ENCODE measurements around the gene GPR151.

The GPR151 gene

DNA sequence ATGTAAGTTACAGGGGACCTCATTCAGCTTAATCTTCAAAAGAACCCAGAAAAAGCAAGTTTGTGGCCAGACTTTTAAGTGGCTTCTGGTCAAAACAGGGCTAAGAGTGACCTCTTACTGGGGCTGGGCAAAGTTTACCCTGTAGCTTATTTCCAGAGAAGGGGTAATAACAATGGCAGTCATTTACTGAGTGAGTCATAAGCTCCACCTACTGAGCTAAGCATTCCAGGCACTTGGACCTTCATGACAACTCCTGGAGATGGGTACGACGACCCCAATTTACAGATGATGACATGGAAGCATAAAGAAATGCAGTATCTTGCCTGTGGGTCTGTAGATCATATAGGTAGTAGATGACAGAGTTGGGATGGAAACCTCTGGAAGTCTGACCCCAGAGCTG is 4.7 kb upstream of the GPR151 start:
- TF ChIP-seq POLR2AphosphoS5 (IDR thresholded peaks at IDR 0.05; ENCODE audit: low read depth, low read length) (no peak), TAF1 (IDR thresholded peaks at IDR 0.05; ENCODE audit: borderline replicate concordance, insufficient read depth, low read length) (no peak), SIN3A (IDR thresholded peaks at IDR 0.05; ENCODE audit: borderline replicate concordance, insufficient read depth, low read length) (no peak), FOXP2 (optimal IDR thresholded peaks at IDR 0.05; ENCODE audit: borderline replicate concordance, extremely low read depth, extremely low read length, insufficient read depth) (no peak)
- TF ChIP-seq, protein P1, sequence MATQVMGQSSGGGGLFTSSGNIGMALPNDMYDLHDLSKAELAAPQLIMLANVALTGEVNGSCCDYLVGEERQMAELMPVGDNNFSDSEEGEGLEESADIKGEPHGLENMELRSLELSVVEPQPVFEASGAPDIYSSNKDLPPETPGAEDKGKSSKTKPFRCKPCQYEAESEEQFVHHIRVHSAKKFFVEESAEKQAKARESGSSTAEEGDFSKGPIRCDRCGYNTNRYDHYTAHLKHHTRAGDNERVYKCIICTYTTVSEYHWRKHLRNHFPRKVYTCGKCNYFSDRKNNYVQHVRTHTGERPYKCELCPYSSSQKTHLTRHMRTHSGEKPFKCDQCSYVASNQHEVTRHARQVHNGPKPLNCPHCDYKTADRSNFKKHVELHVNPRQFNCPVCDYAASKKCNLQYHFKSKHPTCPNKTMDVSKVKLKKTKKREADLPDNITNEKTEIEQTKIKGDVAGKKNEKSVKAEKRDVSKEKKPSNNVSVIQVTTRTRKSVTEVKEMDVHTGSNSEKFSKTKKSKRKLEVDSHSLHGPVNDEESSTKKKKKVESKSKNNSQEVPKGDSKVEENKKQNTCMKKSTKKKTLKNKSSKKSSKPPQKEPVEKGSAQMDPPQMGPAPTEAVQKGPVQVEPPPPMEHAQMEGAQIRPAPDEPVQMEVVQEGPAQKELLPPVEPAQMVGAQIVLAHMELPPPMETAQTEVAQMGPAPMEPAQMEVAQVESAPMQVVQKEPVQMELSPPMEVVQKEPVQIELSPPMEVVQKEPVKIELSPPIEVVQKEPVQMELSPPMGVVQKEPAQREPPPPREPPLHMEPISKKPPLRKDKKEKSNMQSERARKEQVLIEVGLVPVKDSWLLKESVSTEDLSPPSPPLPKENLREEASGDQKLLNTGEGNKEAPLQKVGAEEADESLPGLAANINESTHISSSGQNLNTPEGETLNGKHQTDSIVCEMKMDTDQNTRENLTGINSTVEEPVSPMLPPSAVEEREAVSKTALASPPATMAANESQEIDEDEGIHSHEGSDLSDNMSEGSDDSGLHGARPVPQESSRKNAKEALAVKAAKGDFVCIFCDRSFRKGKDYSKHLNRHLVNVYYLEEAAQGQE (IDR thresholded peaks at IDR 0.05; ENCODE audit: insufficient read depth in 1 of 2, low read depth in 2 of 2, low read length in 2 of 2): no peak

DNA sequence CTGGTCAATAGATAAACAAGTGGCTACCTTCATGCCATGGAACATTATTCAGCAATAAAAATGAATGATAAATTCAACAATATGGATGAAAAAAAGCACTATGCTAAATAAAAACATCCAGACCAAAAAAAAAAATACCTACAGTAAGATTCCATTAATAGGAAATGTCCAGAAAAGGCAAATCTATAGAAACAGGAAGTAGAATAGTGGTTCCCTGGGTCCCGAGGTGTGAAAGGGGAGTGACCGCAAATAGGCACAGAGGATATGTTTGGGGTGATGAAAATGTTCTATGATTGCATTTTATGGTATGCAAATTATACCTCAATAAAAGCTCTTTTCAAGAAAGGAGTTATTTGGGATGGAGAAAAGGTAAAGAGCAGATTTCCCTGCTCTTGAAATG is 3.6 kb upstream of the GPR151 start:
- TF ChIP-seq FOXP2 (optimal IDR thresholded peaks at IDR 0.05; ENCODE audit: borderline replicate concordance, extremely low read depth, extremely low read length, insufficient read depth) (no peak), TAF1 (IDR thresholded peaks at IDR 0.05; ENCODE audit: borderline replicate concordance, insufficient read depth, low read length) (no peak), SIN3A (IDR thresholded peaks at IDR 0.05; ENCODE audit: borderline replicate concordance, insufficient read depth, low read length) (no peak), POLR2AphosphoS5 (IDR thresholded peaks at IDR 0.05; ENCODE audit: low read depth, low read length) (no peak)
- TF ChIP-seq, protein P1 (IDR thresholded peaks at IDR 0.05; ENCODE audit: insufficient read depth in 1 of 2, low read depth in 2 of 2, low read length in 2 of 2): no peak

DNA sequence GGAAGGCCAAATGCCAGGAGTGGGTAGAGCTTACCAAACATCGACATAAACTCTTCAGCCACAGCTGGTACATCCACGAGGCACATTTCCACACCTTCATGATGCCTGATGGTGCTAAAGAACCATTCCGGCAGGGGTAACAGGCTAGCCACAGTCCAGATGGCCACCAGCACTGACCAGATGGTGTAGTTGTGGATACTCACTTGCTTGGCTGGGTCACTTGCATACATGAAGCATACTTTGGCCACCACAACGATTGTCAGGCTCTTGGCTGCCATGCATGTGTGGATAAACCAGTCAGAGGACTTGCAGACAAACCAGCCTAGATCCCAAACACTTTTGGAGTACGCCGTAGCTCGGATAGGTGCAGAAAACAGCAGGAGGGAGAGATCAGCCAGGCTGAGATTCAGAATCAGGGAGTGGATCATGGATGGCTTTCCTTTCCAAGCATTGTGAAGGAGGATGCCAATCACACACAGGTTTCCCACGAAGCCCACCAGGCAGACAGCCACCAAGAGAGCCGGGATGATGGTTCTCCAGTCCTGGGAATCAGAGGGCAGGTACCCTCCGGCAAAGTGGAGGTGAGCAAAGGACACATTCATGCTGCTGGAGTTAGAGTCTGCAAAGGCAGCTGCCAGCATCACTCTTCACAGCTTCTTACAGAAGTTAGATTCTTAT is 378 bp downstream of the GPR151 start:
- no peak for TF ChIP-seq POLR2AphosphoS5 (IDR thresholded peaks at IDR 0.05; ENCODE audit: low read depth, low read length)

DNA sequence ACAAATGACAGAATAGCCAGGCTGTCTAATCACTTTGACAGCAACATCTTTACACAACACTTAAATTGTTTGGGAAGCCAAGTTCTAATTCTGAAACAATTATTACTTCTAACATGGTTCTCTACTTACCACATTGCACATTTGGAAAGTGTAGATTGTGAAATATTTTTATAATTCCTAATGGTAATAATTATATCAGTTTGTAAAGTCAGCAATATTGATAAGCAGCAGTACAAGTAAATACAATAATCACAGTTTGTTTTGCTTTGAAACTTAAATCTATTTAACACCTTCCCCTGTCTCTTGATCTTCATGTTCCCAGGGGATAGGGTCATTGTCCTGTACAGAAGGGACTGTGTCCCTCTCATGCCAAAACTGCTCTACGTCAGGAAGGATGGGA is 1.4 kb downstream of the GPR151 start:
- no peak for TF ChIP-seq SIN3A (IDR thresholded peaks at IDR 0.05; ENCODE audit: borderline replicate concordance, insufficient read depth, low read length)
- TF ChIP-seq TAF1 (IDR thresholded peaks at IDR 0.05; ENCODE audit: borderline replicate concordance, insufficient read depth, low read length): no peak
- TF ChIP-seq, protein P1 (IDR thresholded peaks at IDR 0.05; ENCODE audit: insufficient read depth in 1 of 2, low read depth in 2 of 2, low read length in 2 of 2): no peak
- no peak for TF ChIP-seq FOXP2 (optimal IDR thresholded peaks at IDR 0.05; ENCODE audit: borderline replicate concordance, extremely low read depth, extremely low read length, insufficient read depth)
- TF ChIP-seq POLR2AphosphoS5 (IDR thresholded peaks at IDR 0.05; ENCODE audit: low read depth, low read length): no peak

DNA sequence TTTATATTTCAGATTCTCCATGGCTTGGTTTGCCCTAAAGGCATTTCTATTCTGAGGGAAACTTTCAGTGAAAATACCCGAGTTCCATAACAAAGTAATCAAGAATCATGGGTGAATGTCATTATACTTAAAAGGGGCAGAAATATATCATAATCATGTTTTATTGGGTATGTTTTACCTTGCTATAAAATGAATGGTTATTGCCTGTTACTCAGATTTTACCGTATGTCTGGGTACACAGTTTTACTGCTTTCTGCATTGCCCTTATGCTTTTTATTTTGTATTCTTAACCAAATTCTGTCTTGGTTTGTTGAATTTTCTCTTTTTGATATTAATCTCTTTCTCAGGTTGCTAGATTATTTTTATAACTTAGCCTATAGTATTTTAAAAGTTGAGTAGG is 2.5 kb downstream of the GPR151 start:
- TF ChIP-seq SIN3A (IDR thresholded peaks at IDR 0.05; ENCODE audit: borderline replicate concordance, insufficient read depth, low read length) (no peak), TAF1 (IDR thresholded peaks at IDR 0.05; ENCODE audit: borderline replicate concordance, insufficient read depth, low read length) (no peak), POLR2AphosphoS5 (IDR thresholded peaks at IDR 0.05; ENCODE audit: low read depth, low read length) (no peak), FOXP2 (optimal IDR thresholded peaks at IDR 0.05; ENCODE audit: borderline replicate concordance, extremely low read depth, extremely low read length, insufficient read depth) (no peak)
- TF ChIP-seq, protein P1 (IDR thresholded peaks at IDR 0.05; ENCODE audit: insufficient read depth in 1 of 2, low read depth in 2 of 2, low read length in 2 of 2): no peak

Measured in PFSK-1 (cell line).